Skeletal muscle tissue (tissue), 4 donors: ENCODE results near the gene PYROXD2. TPM values are rescaled to one million over a fixed set of nuclear protein-coding genes. Genes with fewer than 3 reads are reported as not detected.

Experiments used
- H3K27ac ChIP-seq: one replicate; pipeline ENCODE4 v1.7.0; 2013; ENCODE audit warnings: mild to moderate bottlenecking, low read depth, low read length, inconsistent platforms
- H3K27me3 ChIP-seq, 3 donors: one replicate each; pipeline ENCODE4 v1.7.0; 2013; ENCODE audit warnings: low read length in 3 of 3; ENCODE audit not compliant: control insufficient read depth in 3 of 3, insufficient read depth in 3 of 3
- H3K36me3 ChIP-seq, 3 donors: one replicate each; pipeline ENCODE4 v1.7.0; 2013; ENCODE audit warnings: low read length in 3 of 3; ENCODE audit not compliant: control insufficient read depth in 3 of 3, insufficient read depth in 3 of 3
- H3K4me1 ChIP-seq, 3 donors: one replicate each; pipeline ENCODE4 v1.7.0; 2013; ENCODE audit warnings: low read length in 3 of 3, mild to moderate bottlenecking in 3 of 3; ENCODE audit not compliant: control insufficient read depth in 3 of 3, insufficient read depth in 3 of 3
- H3K4me3 ChIP-seq, 3 donors: one replicate each; pipeline ENCODE4 v1.7.0; 2013; ENCODE audit warnings: low read length in 3 of 3
- H3K9ac ChIP-seq, 3 donors: one replicate each; pipeline ENCODE4 v1.7.0; 2013; ENCODE audit warnings: low read length in 3 of 3, mild to moderate bottlenecking in 3 of 3, moderate library complexity in 2 of 3, low read depth in 1 of 3
- H3K9me3 ChIP-seq, 3 donors: one replicate each; pipeline ENCODE4 v1.7.0; 2013; ENCODE audit warnings: low read length in 3 of 3; ENCODE audit not compliant: control insufficient read depth in 3 of 3
- total RNA-seq: library from RNA; depleted of rRNA; stranded (reverse); fragments of >200 nt; gene quantifications from one replicate; pipeline ENCODE4 v1.2.3, GENCODE V29; 2014
- donor health status: Osteomylitis.

The PYROXD2 gene
- total RNA-seq, 1 donor from 2014 or later: 11.0 TPM

- Histone ChIP-seq H3K36me3 (peaks cover 20 to 37% (median 30%) of the 10 kb centered on the region in 3 donors), H3K9ac (no peak overlapping the region), H3K4me3 (no peak overlapping the region), H3K4me1 (no peaks in the 10 kb centered on the region), H3K9me3 (no peaks in the 10 kb centered on the region), H3K27ac (no peak overlapping the region), H3K27me3 (no peaks in the 10 kb centered on the region)
Measured at GRCh38 chr10:98425511-98426352, 10.8 kb upstream of the PYROXD2 start.

DNA sequence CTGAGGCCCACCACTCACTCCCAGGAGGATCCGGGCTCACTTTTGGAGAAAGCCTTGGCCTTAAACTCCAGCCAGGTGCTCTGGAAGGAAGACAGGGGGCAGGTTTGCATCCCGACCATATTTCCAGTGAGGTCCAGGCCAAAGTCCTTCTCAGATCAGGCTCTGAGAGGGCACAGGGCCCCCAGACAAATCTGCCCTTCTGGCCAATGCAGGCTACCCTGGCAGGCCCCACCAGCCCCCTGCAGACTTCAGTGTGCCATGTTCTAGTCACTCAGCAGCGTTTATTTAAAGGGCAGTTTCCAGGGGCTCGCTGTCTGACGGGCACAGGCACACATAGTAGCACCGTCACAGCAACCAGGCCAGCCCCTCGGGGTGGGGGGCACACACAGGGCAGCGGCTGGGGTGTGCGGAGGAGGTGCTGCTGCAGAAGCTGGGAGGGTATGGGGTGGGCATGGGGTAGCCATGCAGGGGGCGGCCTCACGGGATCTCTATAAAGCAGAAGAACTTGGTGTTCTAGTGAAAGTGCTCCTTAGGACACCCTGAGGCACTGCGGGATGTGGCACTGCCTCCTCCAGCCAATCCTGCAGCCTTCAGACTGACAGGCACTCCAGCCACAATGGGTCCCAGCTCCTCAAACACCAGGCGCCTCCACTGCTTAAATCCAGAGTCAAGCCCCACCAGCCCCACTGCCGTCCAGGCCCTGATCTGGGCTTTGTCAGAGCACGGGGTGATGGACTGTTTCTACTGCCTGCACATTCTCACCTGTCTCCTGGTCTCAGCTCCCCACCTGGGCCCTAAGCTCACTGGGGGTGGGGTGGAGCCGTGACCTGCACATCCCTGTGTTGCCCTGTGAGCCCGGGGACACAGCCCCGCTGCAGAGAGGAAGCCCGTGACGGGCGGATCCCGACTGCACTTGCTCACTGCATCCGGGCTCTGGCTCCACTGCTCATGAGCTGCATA is 9.6 kb upstream of the PYROXD2 start:
- Histone ChIP-seq H3K36me3 (peaks cover 24 to 32% (median 25%) of the 10 kb centered on the region in 3 donors), H3K9ac (no peak overlapping the region), H3K27me3 (no peaks in the 10 kb centered on the region), H3K4me3 (no peak overlapping the region), H3K27ac (no peak overlapping the region), H3K9me3 (no peaks in the 10 kb centered on the region), H3K4me1 (no peaks in the 10 kb centered on the region)

- Histone ChIP-seq H3K27ac (no peak overlapping the region), H3K4me1 (no peaks in the 10 kb centered on the region), H3K9ac (no peak overlapping the region), H3K9me3 (no peaks in the 10 kb centered on the region), H3K36me3 (peaks cover 23 to 37% (median 34%) of the 10 kb centered on the region in 3 donors), H3K27me3 (no peaks in the 10 kb centered on the region), H3K4me3 (no peak overlapping the region)
Measured at GRCh38 chr10:98423691-98424120, 8.7 kb upstream of the PYROXD2 start.

DNA sequence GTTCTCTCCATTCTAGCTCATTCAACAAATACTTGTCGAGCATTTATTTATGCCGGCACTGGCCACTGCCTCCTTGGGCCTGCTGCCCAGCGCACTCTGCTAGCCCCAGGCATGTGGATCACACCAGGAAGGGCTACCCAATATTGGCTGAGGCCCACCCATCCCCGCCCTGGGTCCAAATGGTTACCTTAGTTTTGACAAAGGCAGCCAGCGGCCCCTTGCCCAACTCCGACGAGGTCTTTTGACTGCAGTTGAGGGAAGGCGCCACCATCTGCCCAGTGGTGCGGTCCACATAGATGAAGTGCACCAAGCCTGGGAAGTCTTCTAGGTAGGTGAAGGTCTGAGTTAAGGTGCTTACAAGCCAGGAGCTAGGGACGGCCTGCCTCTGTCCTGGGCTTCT is 7.2 kb upstream of the PYROXD2 start:
- peaks cover 28 to 48% (median 46%) of the 10 kb centered on the region in 3 donors for H3K36me3 ChIP-seq
- no peak overlapping the region for H3K9ac ChIP-seq
- H3K27ac ChIP-seq: no peak overlapping the region
- no peak overlapping the region for H3K4me3 ChIP-seq
- H3K9me3 ChIP-seq: no peaks in the 10 kb centered on the region
- no peaks in the 10 kb centered on the region for H3K27me3 ChIP-seq
- no peaks in the 10 kb centered on the region for H3K4me1 ChIP-seq

DNA sequence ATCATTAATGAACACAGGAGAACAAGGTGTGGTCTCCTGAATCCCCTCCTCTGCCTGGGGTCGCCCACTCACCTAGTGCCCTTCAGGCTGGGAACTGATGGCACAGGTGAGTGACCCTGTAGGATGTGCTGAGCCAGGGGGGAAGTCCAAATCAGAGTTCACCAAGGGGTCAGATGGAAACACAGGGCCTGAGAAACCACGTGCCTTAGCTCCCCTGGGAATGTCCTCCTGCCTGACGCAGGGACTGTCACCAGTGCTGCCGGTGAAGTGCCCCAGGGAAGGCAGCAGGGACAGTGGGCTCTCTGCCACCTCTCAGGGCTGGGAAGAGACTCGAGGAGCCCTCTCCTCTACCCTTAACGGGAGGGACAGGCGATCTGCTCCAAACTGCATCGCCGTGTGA is 5.8 kb upstream of the PYROXD2 start:
- Histone ChIP-seq H3K36me3 (peaks cover 30 to 46% (median 46%) of the 10 kb centered on the region in 3 donors), H3K4me1 (peaks cover 0 to 2% (median 2%) of the 10 kb centered on the region in 3 donors), H3K4me3 (no peak overlapping the region), H3K9me3 (no peaks in the 10 kb centered on the region), H3K27me3 (no peaks in the 10 kb centered on the region), H3K9ac (no peak overlapping the region), H3K27ac (no peak overlapping the region)

DNA sequence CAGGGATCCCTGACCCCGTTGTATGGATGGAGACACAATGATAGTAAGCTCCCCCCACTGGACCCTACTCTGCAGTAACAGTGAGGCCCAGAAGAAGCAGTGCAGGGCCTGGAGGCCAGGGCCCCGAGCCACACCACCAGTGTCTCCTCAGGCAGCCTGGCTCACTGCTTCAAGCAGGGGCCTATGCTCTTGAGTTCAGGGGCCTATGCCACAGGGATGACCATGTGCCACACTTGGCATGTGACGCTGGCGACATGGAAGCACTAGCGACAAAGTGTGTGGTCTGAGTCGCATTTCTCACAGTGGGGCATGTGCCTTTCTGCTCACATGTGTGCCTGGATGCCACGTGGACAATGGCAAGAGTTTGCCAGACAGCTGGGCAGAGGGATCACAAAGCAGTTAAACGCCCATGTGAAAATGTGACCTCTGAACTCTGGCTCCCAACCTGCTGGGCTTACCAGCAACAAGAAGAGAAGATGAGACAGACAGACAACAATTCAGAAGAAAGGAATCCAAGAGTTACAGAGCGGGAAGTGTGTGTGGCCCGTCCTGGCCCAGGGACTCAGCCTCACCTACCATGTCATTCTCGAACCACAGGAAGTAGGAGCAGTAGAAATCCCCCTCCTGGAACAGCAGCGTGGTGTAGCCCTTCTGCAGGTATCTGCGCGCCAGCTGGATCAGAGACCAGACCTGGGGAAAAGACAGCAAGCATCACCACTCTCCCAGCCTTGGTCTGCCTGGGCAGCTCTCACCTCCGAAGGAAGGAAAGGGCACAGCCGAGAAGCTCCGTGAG is 4.7 kb upstream of the PYROXD2 start:
- Histone ChIP-seq H3K27ac (no peak overlapping the region), H3K9me3 (no peaks in the 10 kb centered on the region), H3K27me3 (no peaks in the 10 kb centered on the region), H3K9ac (no peak overlapping the region), H3K36me3 (peaks cover 30 to 46% (median 40%) of the 10 kb centered on the region in 3 donors), H3K4me3 (no peak overlapping the region), H3K4me1 (peaks cover 10 to 13% (median 12%) of the 10 kb centered on the region in 3 donors)

- Histone ChIP-seq H3K27me3 (no peaks in the 10 kb centered on the region), H3K9me3 (no peaks in the 10 kb centered on the region), H3K4me1 (peaks cover 18 to 21% (median 19%) of the 10 kb centered on the region in 3 donors), H3K9ac (no peak overlapping the region), H3K4me3 (no peak overlapping the region), H3K36me3 (peaks cover 29 to 42% (median 40%) of the 10 kb centered on the region in 3 donors), H3K27ac (no peak overlapping the region)
Measured at GRCh38 chr10:98418665-98419468, 3.9 kb upstream of the PYROXD2 start.

DNA sequence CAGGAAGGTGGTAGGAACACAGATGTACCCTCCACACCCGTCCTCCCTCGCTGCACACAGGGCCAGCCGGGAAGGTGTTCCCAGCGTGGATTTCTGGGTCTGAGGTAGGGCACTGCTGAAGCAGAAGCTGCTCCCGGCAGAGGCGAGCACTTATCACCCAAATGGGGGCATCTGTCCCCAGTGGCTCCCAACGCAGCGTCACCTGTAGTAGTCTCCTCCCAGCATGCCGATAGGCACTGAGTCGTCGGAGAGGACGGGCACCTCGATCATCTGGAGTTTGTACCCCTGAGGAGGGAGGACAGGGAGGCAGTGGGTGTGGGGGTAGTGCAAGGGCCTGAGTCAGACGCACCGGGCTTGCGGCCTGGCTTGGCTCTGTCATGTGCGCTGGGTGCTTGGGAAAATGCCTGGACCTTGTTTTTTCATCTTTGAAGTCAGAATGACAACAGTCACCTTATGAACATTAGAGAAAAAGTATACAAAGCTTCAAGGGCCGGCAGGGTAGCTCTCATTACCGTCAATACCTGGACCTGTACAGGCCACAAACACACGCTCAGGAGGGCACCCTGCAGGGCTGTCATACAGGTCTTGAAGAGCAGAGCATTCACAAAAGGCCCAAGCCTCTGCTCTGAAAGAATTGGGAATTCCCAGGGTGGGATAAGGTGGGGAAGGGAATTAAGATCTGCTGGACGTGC is 3.1 kb upstream of the PYROXD2 start:
- Histone ChIP-seq H3K9ac (no peak overlapping the region), H3K27me3 (no peaks in the 10 kb centered on the region), H3K4me3 (no peak overlapping the region), H3K9me3 (no peaks in the 10 kb centered on the region), H3K36me3 (peaks cover 26 to 40% (median 37%) of the 10 kb centered on the region in 3 donors), H3K4me1 (peaks cover 19 to 23% (median 19%) of the 10 kb centered on the region in 3 donors), H3K27ac (no peak overlapping the region)
